Measurements from ENCODE around the gene MTHFD2L.
"Not testable (repeated sequence)": the region's sequence is repeated elsewhere in the genome, so short reads cannot be mapped to it uniquely, and the experiment has no call there.

The MTHFD2L gene

GRCh38 chr4:74190919-74191397 lies 33.0 kb downstream of the MTHFD2L start:
- DNase-seq = no peak

GRCh38 chr4:74197080-74197479 lies 39.2 kb downstream of the MTHFD2L start:
- DNase-seq = no peak

- no peak for DNase-seq
These were observed 44.2 kb downstream of the MTHFD2L start for GRCh38 chr4:74202062-74202586.

- no peak for DNase-seq
These were observed 45.5 kb downstream of the MTHFD2L start for GRCh38 chr4:74203467-74203866.

GRCh38 chr4:74205046-74205445 lies 47.1 kb downstream of the MTHFD2L start:
- DNase-seq = no peak

- no peak for DNase-seq
These were observed 47.6 kb downstream of the MTHFD2L start for GRCh38 chr4:74205559-74205958.

- peak; percentile 11 for DNase-seq
These were observed 48.3 kb downstream of the MTHFD2L start for GRCh38 chr4:74206088-74206825.

- not testable (repeated sequence) for DNase-seq
These were observed 56.7 kb downstream of the MTHFD2L start for GRCh38 chr4:74214457-74215159.

GRCh38 chr4:74215236-74215635 lies 57.3 kb downstream of the MTHFD2L start:
- DNase-seq = not testable (repeated sequence)

- DNase-seq = no peak
These were observed 59.4 kb downstream of the MTHFD2L start for GRCh38 chr4:74217365-74217764.

GRCh38 chr4:74218201-74218600 lies 60.3 kb downstream of the MTHFD2L start:
- DNase-seq = no peak

GRCh38 chr4:74219240-74219639 lies 61.3 kb downstream of the MTHFD2L start:
- no peak for DNase-seq

GRCh38 chr4:74223098-74223497 lies 65.2 kb downstream of the MTHFD2L start:
- no peak for DNase-seq

GRCh38 chr4:74223801-74224200 lies 65.9 kb downstream of the MTHFD2L start:
- no peak for DNase-seq

- DNase-seq = peak; percentile 78
These were observed 71.0 kb downstream of the MTHFD2L start for GRCh38 chr4:74228691-74229640.

- no peak for DNase-seq
These were observed 73.1 kb downstream of the MTHFD2L start for GRCh38 chr4:74230902-74231499.

GRCh38 chr4:74235135-74235534 lies 77.2 kb downstream of the MTHFD2L start:
- no peak for DNase-seq

GRCh38 chr4:74237425-74237966 lies 79.6 kb downstream of the MTHFD2L start:
- no peak for DNase-seq

- no peak for DNase-seq
These were observed 86.1 kb downstream of the MTHFD2L start for GRCh38 chr4:74244049-74244448.

GRCh38 chr4:74252933-74253332 lies 95.0 kb downstream of the MTHFD2L start:
- no peak for DNase-seq

- DNase-seq = no peak
These were observed 96.5 kb downstream of the MTHFD2L start for GRCh38 chr4:74254386-74254785.

- DNase-seq = no peak
These were observed 97.2 kb downstream of the MTHFD2L start for GRCh38 chr4:74255096-74255495.

Measured in KG1 (cell line).